Measurements from ENCODE around the gene TM7SF3.
A peak's percentile ranks its signal among the peaks of the same experiment; 100 is the strongest.
"Not testable (repeated sequence)": the region's sequence is repeated elsewhere in the genome, so short reads cannot be mapped to it uniquely, and the experiment has no call there.

The TM7SF3 gene

DNA sequence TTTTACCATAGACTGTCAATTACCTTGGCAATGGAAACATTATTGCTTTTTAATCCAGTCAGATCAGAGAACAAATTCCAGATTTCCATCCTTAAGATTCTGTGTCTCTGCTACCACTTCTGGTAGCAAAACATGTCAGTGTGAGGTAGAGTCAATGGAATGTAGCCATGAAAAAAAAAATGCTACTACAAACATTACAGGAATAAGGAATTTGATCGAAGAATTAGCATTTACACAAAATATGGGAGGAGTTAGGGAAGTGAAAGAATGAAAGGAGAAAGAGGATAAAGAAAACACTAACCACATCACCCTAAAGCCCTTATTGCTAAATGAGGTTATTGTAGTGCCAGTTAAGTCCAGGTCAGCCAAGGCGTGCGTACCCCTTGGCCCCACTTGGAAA, 17.3 kb upstream of the TM7SF3 start:
- DNase-seq (ENCODE audit: low read depth in 2 of 2) = no peak
- no peak overlapping the region for H3K4me3 ChIP-seq (replicated peaks in 1 of 2; ENCODE audit: low read depth in 2 of 2, low read length in 2 of 2)
- no peak for TF ChIP-seq CTCF (IDR thresholded peaks at IDR 0.05; ENCODE audit: low read depth, low read length)

DNA sequence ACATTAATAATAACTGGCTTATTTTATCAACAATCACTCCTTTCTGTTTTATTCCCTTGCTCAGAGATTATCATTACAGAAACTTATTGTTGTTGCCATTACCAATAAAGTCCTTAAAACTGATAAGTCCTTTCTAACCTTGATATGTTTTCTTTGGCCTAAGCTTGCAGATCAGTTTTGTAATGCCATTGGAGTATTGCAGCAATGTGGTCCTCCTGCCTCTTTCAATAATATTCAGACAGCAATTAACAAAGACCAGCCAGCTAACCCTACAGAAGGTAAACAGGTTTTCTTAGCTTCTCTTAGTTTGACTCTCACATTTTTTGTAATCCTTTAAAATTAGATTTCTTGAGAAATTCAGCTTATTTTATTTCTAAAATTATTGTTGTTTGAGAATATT, 12.1 kb upstream of the TM7SF3 start:
- DNase-seq (ENCODE audit: low read depth in 2 of 2) = no peak
- no peak for TF ChIP-seq CTCF (IDR thresholded peaks at IDR 0.05; ENCODE audit: low read depth, low read length)
- no peak overlapping the region for H3K4me3 ChIP-seq (replicated peaks in 1 of 2; ENCODE audit: low read depth in 2 of 2, low read length in 2 of 2)

DNA sequence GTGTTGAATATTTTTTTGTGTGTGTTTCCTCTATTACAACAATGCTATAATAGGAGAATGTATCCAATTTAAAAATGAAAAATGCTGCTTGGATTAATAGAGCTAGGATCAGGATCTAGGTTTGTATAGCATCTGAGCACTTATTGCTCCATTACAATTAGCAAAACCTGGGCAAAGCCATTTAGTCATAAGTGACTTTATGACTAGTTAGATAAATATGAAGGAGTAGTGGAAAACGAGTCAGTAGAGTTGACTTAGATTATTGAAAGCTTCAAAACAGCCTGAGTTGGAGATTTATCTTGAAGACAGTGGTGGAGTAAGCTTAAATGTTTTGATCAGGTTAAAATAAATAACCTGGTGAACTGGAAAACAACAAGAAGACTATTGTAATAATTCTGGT, 10.9 kb upstream of the TM7SF3 start:
- peak in 1 of 2 donors; percentile 33 for DNase-seq (ENCODE audit: low read depth in 2 of 2)
- H3K4me3 ChIP-seq (replicated peaks in 1 of 2; ENCODE audit: low read depth in 2 of 2, low read length in 2 of 2) = no peak overlapping the region
- TF ChIP-seq CTCF (IDR thresholded peaks at IDR 0.05; ENCODE audit: low read depth, low read length) = no peak

GRCh38 chr12:27024291-27024690, 10.1 kb upstream of the TM7SF3 start:
- no peak for TF ChIP-seq CTCF (IDR thresholded peaks at IDR 0.05; ENCODE audit: low read depth, low read length)
- DNase-seq (ENCODE audit: low read depth in 2 of 2) = peak; percentile 37 to 60
- H3K4me3 ChIP-seq (replicated peaks in 1 of 2; ENCODE audit: low read depth in 2 of 2, low read length in 2 of 2) = no peak overlapping the region

- no peak overlapping the region for H3K4me3 ChIP-seq (replicated peaks in 1 of 2; ENCODE audit: low read depth in 2 of 2, low read length in 2 of 2)
- no peak for DNase-seq (ENCODE audit: low read depth in 2 of 2)
- TF ChIP-seq CTCF (IDR thresholded peaks at IDR 0.05; ENCODE audit: low read depth, low read length) = no peak
Measured at GRCh38 chr12:27020761-27021160, 6.6 kb upstream of the TM7SF3 start.

- H3K4me3 ChIP-seq (replicated peaks in 1 of 2; ENCODE audit: low read depth in 2 of 2, low read length in 2 of 2) = no peak overlapping the region
- TF ChIP-seq CTCF (IDR thresholded peaks at IDR 0.05; ENCODE audit: low read depth, low read length) = no peak
- no peak for DNase-seq (ENCODE audit: low read depth in 2 of 2)
Measured at GRCh38 chr12:27018037-27018436, 3.9 kb upstream of the TM7SF3 start.

- DNase-seq (ENCODE audit: low read depth in 2 of 2); H3K4me3 ChIP-seq (replicated peaks in 1 of 2; ENCODE audit: low read depth in 2 of 2, low read length in 2 of 2): not testable (repeated sequence)
Measured at GRCh38 chr12:27017163-27017823, 3.1 kb upstream of the TM7SF3 start.

Data from cardiac fibroblast (primary cell).